OCI-LY7 (cell line): Measurements from ENCODE around the gene TAF13. TPM values are rescaled to one million over a fixed set of nuclear protein-coding genes. Genes with fewer than 3 reads are reported as not detected.

Experiments
- BruUV-seq: library from RNA; stranded (reverse); fragments of 400-500 nt; replicated peaks from 2 replicates; lab custom pipeline; 2021; lab: Mats Ljungman, UMichigan
- CTCF ChIA-PET: fragments of 300-600 bp; sonication (Branson Sonifier 250); formaldehyde crosslinking; loops from one replicate; lab custom pipeline; 2022; ENCODE audit warnings: antibody characterized with exemption; ENCODE audit not compliant: unreplicated experiment; lab: Charles Lee
- POLR2A ChIA-PET: fragments of 300-600 bp; sonication (Branson Sonifier 250); formaldehyde crosslinking; loops from one replicate; lab custom pipeline; 2022; ENCODE audit warnings: antibody characterized with exemption; lab: Charles Lee
- DNase-seq: peaks from one replicate; pipeline ENCODE4 v3.0.0-alpha.2; 2015; ENCODE audit warnings: low spot score
- H2AFZ ChIP-seq: fragments of 200-600 bp; sonication (generic), shearing (Covaris generic); 2 replicates; pipeline ENCODE4 v1.6.1; 2014; ENCODE audit warnings: mild to moderate bottlenecking, antibody characterized with exemption, low read length, moderate library complexity
- H3K27ac ChIP-seq: fragments of 200-600 bp; sonication (generic); 2 replicates; pipeline ENCODE4 v1.5.1; 2014; ENCODE audit warnings: mixed run types, low read depth, mild to moderate bottlenecking, moderate library complexity, low read length, inconsistent platforms; ENCODE audit not compliant: poor library complexity, severe bottlenecking
- H3K36me3 ChIP-seq: fragments of 200-600 bp; sonication (generic); 2 replicates; pipeline ENCODE4 v1.6.1; 2014; ENCODE audit warnings: mild to moderate bottlenecking, antibody characterized with exemption, low read length, moderate library complexity, mixed read lengths; ENCODE audit not compliant: insufficient read depth
- H3K4me1 ChIP-seq: fragments of 200-600 bp; sonication (generic); 2 replicates; pipeline ENCODE4 v1.5.1; 2014; ENCODE audit warnings: mild to moderate bottlenecking, low read length; ENCODE audit not compliant: insufficient read depth, poor library complexity, severe bottlenecking
- H3K4me2 ChIP-seq: fragments of 200-600 bp; sonication (generic); 2 replicates; pipeline ENCODE4 v1.6.1; 2014; ENCODE audit warnings: mild to moderate bottlenecking, low read length
- H3K4me3 ChIP-seq: fragments of 200-600 bp; sonication (generic); 2 replicates; pipeline ENCODE4 v1.5.1; 2014; ENCODE audit warnings: mild to moderate bottlenecking, low read depth, low read length; ENCODE audit not compliant: poor library complexity, severe bottlenecking
- H3K79me2 ChIP-seq: fragments of 200-600 bp; sonication (generic); 2 replicates; pipeline ENCODE4 v1.6.1; 2016; ENCODE audit warnings: low read depth, mild to moderate bottlenecking, low read length, moderate library complexity, mixed read lengths; ENCODE audit not compliant: insufficient read depth
- H3K9me2 ChIP-seq: fragments of 200-600 bp; sonication (generic); 2 replicates; pipeline ENCODE4 v1.6.1; 2016; ENCODE audit warnings: mild to moderate bottlenecking, low read length, mixed read lengths; ENCODE audit not compliant: insufficient read depth
- H3K9me3 ChIP-seq: fragments of 200-600 bp; sonication (generic); 2 replicates; pipeline ENCODE4 v1.6.1; 2014; ENCODE audit warnings: mild to moderate bottlenecking, mixed run types, low read length, mixed read lengths
- H4K20me1 ChIP-seq: fragments of 200-600 bp; sonication (generic); 2 replicates; pipeline ENCODE4 v1.6.1; 2014; ENCODE audit warnings: mild to moderate bottlenecking, antibody characterized with exemption, low read length, moderate library complexity, mixed read lengths; ENCODE audit not compliant: insufficient read depth
- CTCF ChIP-seq: fragments of 200-600 bp; sonication (generic); conservative IDR thresholded peaks from 2 replicates; pipeline ENCODE4 v1.5.1; 2014; ENCODE audit warnings: mild to moderate bottlenecking, antibody characterized with exemption, low read length, moderate library complexity, mixed read lengths
- EZH2phosphoT487 ChIP-seq: fragments of 200-600 bp; sonication (generic); IDR thresholded peaks from 2 replicates; pipeline ENCODE4 v1.6.1; 2018; ENCODE audit warnings: low read depth, borderline replicate concordance, mild to moderate bottlenecking, mixed run types, antibody characterized with exemption, low read length, moderate library complexity, mixed read lengths
- intact Hi-C: fragments of 100-400 bp; cut with micrococcal nuclease; formaldehyde crosslinking; loops from one replicate; pipeline ENCODE4 v1.10.0; 2022; ENCODE audit not compliant: unreplicated experiment
- total RNA-seq, 2 experiments: library from RNA; depleted of rRNA in 1 of 2; stranded (reverse); fragments of >200 nt in 1 of 2; shearing (Covaris generic) in 1 of 2; gene quantifications; 2 replicates each; pipeline ENCODE4 v1.2.3, GENCODE V29; 2014 to 2022

Gene TAF13
- total RNA-seq, 2 experiments from 2014 or later, result 8.3 to 27.2 TPM

- ChIA-PET POLR2A (no interaction called here), CTCF (no interaction called here)
- no peak overlapping the region for H3K27ac ChIP-seq
- H4K20me1 ChIP-seq, result no peaks in the 10 kb centered on the region
- intact Hi-C loops, result no loop called here
- H3K4me1 ChIP-seq, result no peaks in the 10 kb centered on the region
- H3K36me3 ChIP-seq, result no peaks in the 10 kb centered on the region
- TF ChIP-seq CTCF (no peak), EZH2phosphoT487 (no peak)
- H3K9me2 ChIP-seq, result no peaks in the 10 kb centered on the region
- no peaks in the 10 kb centered on the region for H3K79me2 ChIP-seq
- no peak overlapping the region for H2AFZ ChIP-seq
- no TSS peak for BruUV-seq
- H3K4me2 ChIP-seq, result no peak overlapping the region
- no peaks in the 10 kb centered on the region for H3K9me3 ChIP-seq
- no peak for DNase-seq
- no peak overlapping the region for H3K4me3 ChIP-seq
Measured at GRCh38 chr1:109118089-109118488, 42.3 kb upstream of the TAF13 start.

- Histone ChIP-seq H3K4me3 (no peak overlapping the region), H3K9me3 (no peaks in the 10 kb centered on the region), H2AFZ (no peak overlapping the region), H3K79me2 (no peaks in the 10 kb centered on the region), H3K4me2 (no peak overlapping the region), H3K36me3 (no peaks in the 10 kb centered on the region), H3K27ac (no peak overlapping the region), H3K4me1 (peaks cover 13% of the 10 kb centered on the region), H4K20me1 (no peaks in the 10 kb centered on the region), H3K9me2 (no peaks in the 10 kb centered on the region)
- ChIA-PET CTCF (interaction anchor here (0.6 kb wide), 1 partner anchor 311 kb away, joined by 3 read pairs; no protein-coding TSS in a partner anchor), POLR2A (interaction anchor here (0.7 to 1.0 kb wide), 2 partner anchors 13 to 32 kb away, joined by 3 to 5 read pairs; no protein-coding TSS in a partner anchor)
- intact Hi-C loops, result no loop called here
- TF ChIP-seq CTCF (no peak), EZH2phosphoT487 (no peak)
- no TSS peak for BruUV-seq
- DNase-seq, result no peak
Measured at GRCh38 chr1:109116286-109116685, 40.5 kb upstream of the TAF13 start.

- Histone ChIP-seq H2AFZ (no peak overlapping the region), H3K9me2 (no peaks in the 10 kb centered on the region), H3K4me2 (no peak overlapping the region), H4K20me1 (no peaks in the 10 kb centered on the region), H3K36me3 (no peaks in the 10 kb centered on the region), H3K4me3 (no peak overlapping the region), H3K27ac (no peak overlapping the region), H3K79me2 (no peaks in the 10 kb centered on the region), H3K9me3 (no peaks in the 10 kb centered on the region), H3K4me1 (peaks cover 13% of the 10 kb centered on the region)
- no peak for TF ChIP-seq CTCF
- no peak for TF ChIP-seq EZH2phosphoT487
- no TSS peak for BruUV-seq
- ChIA-PET CTCF (no interaction called here), POLR2A (interaction anchor here (1.0 kb wide), 1 partner anchor 12 kb away, joined by 3 read pairs; no protein-coding TSS in a partner anchor)
- intact Hi-C loops, result no loop called here
- no peak for DNase-seq
Measured at GRCh38 chr1:109115685-109116084, 39.9 kb upstream of the TAF13 start.
